GM12872 (cell line): Measurements from ENCODE around the gene SMC6.

Source experiments
- CTCF ChIP-seq: IDR thresholded peaks from 3 replicates; pipeline ENCODE4 v1.5.1; 2011; ENCODE audit warnings: low read depth, mild to moderate bottlenecking, low read length, moderate library complexity; ENCODE audit not compliant: insufficient read depth

Gene SMC6

GRCh38 chr2:17786727-17787126 is 33.1 kb upstream of the SMC6 start:
- TF ChIP-seq CTCF, result no peak

- TF ChIP-seq CTCF, result no peak
Observed at GRCh38 chr2:17781482-17781881, 27.9 kb upstream of the SMC6 start.

- no peak for TF ChIP-seq CTCF
Observed at GRCh38 chr2:17780546-17780945, 26.9 kb upstream of the SMC6 start.

GRCh38 chr2:17772532-17772931 is 18.9 kb upstream of the SMC6 start:
- TF ChIP-seq CTCF, result no peak

- no peak for TF ChIP-seq CTCF
Observed at GRCh38 chr2:17771956-17772355, 18.3 kb upstream of the SMC6 start.

GRCh38 chr2:17768894-17769293 is 15.3 kb upstream of the SMC6 start:
- no peak for TF ChIP-seq CTCF

- TF ChIP-seq CTCF, result no peak
Observed at GRCh38 chr2:17765398-17765797, 11.8 kb upstream of the SMC6 start.
